OCI-LY1 (cell line): ENCODE data around the gene CTDSP2.

ENCODE experiments used
- CTCF ChIP-seq: fragments of 200-600 bp; sonication (generic), shearing (Covaris generic); IDR thresholded peaks from 2 replicates; pipeline ENCODE4 v1.5.1; 2017; ENCODE audit warnings: mild to moderate bottlenecking, antibody characterized with exemption, low read length, moderate library complexity, mixed read lengths
- EZH2 ChIP-seq: fragments of 200-600 bp; sonication (generic), shearing (Covaris generic); IDR thresholded peaks from 2 replicates; pipeline ENCODE4 v1.8.0; 2017; ENCODE audit warnings: borderline replicate concordance, mixed run types, mild to moderate bottlenecking, antibody characterized with exemption, low read length, moderate library complexity, mixed read lengths

GRCh38 chr12:57780284-57780897 is 66.1 kb downstream of the CTDSP2 start:
- TF ChIP-seq EZH2 (no peak), CTCF (no peak)
